Erythroblast (primary cell): ENCODE data around the gene WDR5.

ENCODE experiments used
- GATA1 ChIP-seq: IDR thresholded peaks from 2 replicates; pipeline ENCODE4 v1.6.1; 2011; ENCODE audit warnings: low read depth, mild to moderate bottlenecking, control low read depth, low read length, moderate library complexity
- POLR2A ChIP-seq: IDR thresholded peaks from 2 replicates; pipeline ENCODE4 v1.6.1; 2011; ENCODE audit warnings: mild to moderate bottlenecking, low read length

GRCh38 chr9:134182554-134183085 is 46.7 kb downstream of the WDR5 start:
- TF ChIP-seq POLR2A, result no peak
- TF ChIP-seq GATA1, result no peak
